Ishikawa (cell line): ENCODE results near the gene GPATCH4.

Experiments used
- CEBPB ChIP-seq: IDR thresholded peaks from 2 replicates; pipeline ENCODE4 v1.6.1; 2012
- EGR1 ChIP-seq: IDR thresholded peaks from 2 replicates; pipeline ENCODE4 v1.6.1; 2012
- EP300 ChIP-seq: IDR thresholded peaks from 2 replicates; pipeline ENCODE4 v1.6.1; 2012; ENCODE audit warnings: borderline replicate concordance
- RAD21 ChIP-seq: IDR thresholded peaks from 2 replicates; pipeline ENCODE4 v1.6.1; 2012; ENCODE audit warnings: low read depth
- REST ChIP-seq: IDR thresholded peaks from 2 replicates; pipeline ENCODE4 v1.6.1; 2012; ENCODE audit warnings: low read depth, mild to moderate bottlenecking
- TCF12 ChIP-seq: IDR thresholded peaks from 2 replicates; pipeline ENCODE4 v1.6.1; 2012; ENCODE audit warnings: low read depth
- USF1 ChIP-seq: IDR thresholded peaks from 2 replicates; pipeline ENCODE4 v1.6.1; 2012
- YY1 ChIP-seq: IDR thresholded peaks from 2 replicates; pipeline ENCODE4 v1.6.1; 2012; ENCODE audit warnings: low read depth
- TF ChIP-seq, protein P1 (sequence below): IDR thresholded peaks from 2 replicates; pipeline ENCODE4 v1.6.1; 2012

GRCh38 chr1:156612666-156613065 lies 11.4 kb upstream of the GPATCH4 start:
- TF ChIP-seq, protein P1, sequence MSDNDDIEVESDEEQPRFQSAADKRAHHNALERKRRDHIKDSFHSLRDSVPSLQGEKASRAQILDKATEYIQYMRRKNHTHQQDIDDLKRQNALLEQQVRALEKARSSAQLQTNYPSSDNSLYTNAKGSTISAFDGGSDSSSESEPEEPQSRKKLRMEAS: no peak
- TF ChIP-seq TCF12 (no peak), CEBPB (no peak), YY1 (no peak), USF1 (no peak), EGR1 (no peak), EP300 (no peak), RAD21 (no peak), REST (no peak)
